Hepatocyte (in vitro differentiated cells): ENCODE data around the gene REEP5.

Experiments used
- EZH2 ChIP-seq: fragments of 200-600 bp; sonication (generic); IDR thresholded peaks from 2 replicates; pipeline ENCODE4 v1.6.1; 2016; ENCODE audit warnings: antibody characterized with exemption, mild to moderate bottlenecking, borderline replicate concordance
- EZH2phosphoT487 ChIP-seq: fragments of 200-600 bp; sonication (generic); IDR thresholded peaks from one replicate; pipeline ENCODE4 v1.6.1; 2018; ENCODE audit warnings: antibody characterized with exemption, mild to moderate bottlenecking, low read depth, moderate library complexity; ENCODE audit not compliant: unreplicated experiment, severe bottlenecking
- TF ChIP-seq, protein P1 (sequence below): fragments of 200-600 bp; sonication (generic); IDR thresholded peaks from 2 replicates; pipeline ENCODE4 v1.5.1; 2016; ENCODE audit warnings: antibody characterized with exemption, mild to moderate bottlenecking; ENCODE audit not compliant: poor library complexity

GRCh38 chr5:112965733-112966306 is 43.8 kb upstream of the REEP5 start:
- TF ChIP-seq, protein P1, sequence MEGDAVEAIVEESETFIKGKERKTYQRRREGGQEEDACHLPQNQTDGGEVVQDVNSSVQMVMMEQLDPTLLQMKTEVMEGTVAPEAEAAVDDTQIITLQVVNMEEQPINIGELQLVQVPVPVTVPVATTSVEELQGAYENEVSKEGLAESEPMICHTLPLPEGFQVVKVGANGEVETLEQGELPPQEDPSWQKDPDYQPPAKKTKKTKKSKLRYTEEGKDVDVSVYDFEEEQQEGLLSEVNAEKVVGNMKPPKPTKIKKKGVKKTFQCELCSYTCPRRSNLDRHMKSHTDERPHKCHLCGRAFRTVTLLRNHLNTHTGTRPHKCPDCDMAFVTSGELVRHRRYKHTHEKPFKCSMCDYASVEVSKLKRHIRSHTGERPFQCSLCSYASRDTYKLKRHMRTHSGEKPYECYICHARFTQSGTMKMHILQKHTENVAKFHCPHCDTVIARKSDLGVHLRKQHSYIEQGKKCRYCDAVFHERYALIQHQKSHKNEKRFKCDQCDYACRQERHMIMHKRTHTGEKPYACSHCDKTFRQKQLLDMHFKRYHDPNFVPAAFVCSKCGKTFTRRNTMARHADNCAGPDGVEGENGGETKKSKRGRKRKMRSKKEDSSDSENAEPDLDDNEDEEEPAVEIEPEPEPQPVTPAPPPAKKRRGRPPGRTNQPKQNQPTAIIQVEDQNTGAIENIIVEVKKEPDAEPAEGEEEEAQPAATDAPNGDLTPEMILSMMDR: no peak
- no peak for TF ChIP-seq EZH2phosphoT487
- TF ChIP-seq EZH2: no peak
